Endothelial cell (in vitro differentiated cells): ENCODE data around the gene C19orf44. TPM values are rescaled to one million over a fixed set of nuclear protein-coding genes. Genes with fewer than 3 reads are reported as not detected.
"Not testable (repeated sequence)": the region's sequence is repeated elsewhere in the genome, so short reads cannot be mapped to it uniquely, and the experiment has no call there.

Source experiments
- DNase-seq: peaks from one replicate; pipeline ENCODE4 v3.0.0; 2021; ENCODE audit warnings: low spot score
- H3K27ac Mint-ChIP-seq: one replicate; pipeline ENCODE4 v1.8.0; 2021; ENCODE audit warnings: mixed read lengths, inconsistent platforms; ENCODE audit not compliant: unreplicated experiment
- H3K27me3 Mint-ChIP-seq: one replicate; pipeline ENCODE4 v1.8.0; 2021; ENCODE audit warnings: mild to moderate bottlenecking, moderate library complexity, mixed read lengths, inconsistent platforms; ENCODE audit not compliant: unreplicated experiment
- H3K36me3 Mint-ChIP-seq: one replicate; pipeline ENCODE4 v1.8.0; 2021; ENCODE audit warnings: mild to moderate bottlenecking, low read depth, mixed read lengths, inconsistent platforms; ENCODE audit not compliant: unreplicated experiment
- H3K4me1 Mint-ChIP-seq: one replicate; pipeline ENCODE4 v1.8.0; 2021; ENCODE audit warnings: mild to moderate bottlenecking, mixed read lengths, inconsistent platforms; ENCODE audit not compliant: unreplicated experiment
- H3K4me3 Mint-ChIP-seq: one replicate; pipeline ENCODE4 v1.8.0; 2021; ENCODE audit warnings: mild to moderate bottlenecking, mixed read lengths, inconsistent platforms; ENCODE audit not compliant: unreplicated experiment
- H3K9me3 Mint-ChIP-seq: one replicate; pipeline ENCODE4 v1.8.0; 2021; ENCODE audit warnings: mixed read lengths, inconsistent platforms; ENCODE audit not compliant: unreplicated experiment
- CTCF ChIP-seq: fragments of 200-600 bp; sonication (generic); IDR thresholded peaks from one replicate; pipeline ENCODE4 v1.5.0; 2021; ENCODE audit warnings: antibody characterized with exemption; ENCODE audit not compliant: unreplicated experiment
- total RNA-seq: library from RNA; stranded (reverse); fragmentation: NEBNext Ultra II Directional; extraction: Animal tissue kit (Norgen Biotek cat#: 25700); gene quantifications from one replicate; pipeline ENCODE4 v1.2.1, GENCODE V29; 2021; ENCODE audit not compliant: unreplicated experiment

The C19orf44 gene
- total RNA-seq, 1 donor from 2014 or later: 3.7 TPM

GRCh38 chr19:16470541-16470910 is 25.7 kb upstream of the C19orf44 start:
- no peak overlapping the region for H3K27ac Mint-ChIP-seq
- H3K4me3 Mint-ChIP-seq: peak overlapping the region; percentile 96
- peaks cover 3% of the 10 kb centered on the region for H3K36me3 Mint-ChIP-seq
- H3K27me3 Mint-ChIP-seq: peaks cover 16% of the 10 kb centered on the region
- no peak for TF ChIP-seq CTCF
- H3K4me1 Mint-ChIP-seq: peaks cover 21% of the 10 kb centered on the region
- H3K9me3 Mint-ChIP-seq: no peaks in the 10 kb centered on the region
- no peak for DNase-seq

GRCh38 chr19:16470911-16471811 is 25.0 kb upstream of the C19orf44 start:
- Mint-ChIP-seq H3K27me3 (peaks cover 14% of the 10 kb centered on the region), H3K9me3 (no peaks in the 10 kb centered on the region), H3K27ac (no peak overlapping the region), H3K4me3 (peak overlapping the region; percentile 96), H3K4me1 (peaks cover 21% of the 10 kb centered on the region), H3K36me3 (peaks cover 3% of the 10 kb centered on the region)
- peak; percentile 27 for DNase-seq
- no peak for TF ChIP-seq CTCF

DNA sequence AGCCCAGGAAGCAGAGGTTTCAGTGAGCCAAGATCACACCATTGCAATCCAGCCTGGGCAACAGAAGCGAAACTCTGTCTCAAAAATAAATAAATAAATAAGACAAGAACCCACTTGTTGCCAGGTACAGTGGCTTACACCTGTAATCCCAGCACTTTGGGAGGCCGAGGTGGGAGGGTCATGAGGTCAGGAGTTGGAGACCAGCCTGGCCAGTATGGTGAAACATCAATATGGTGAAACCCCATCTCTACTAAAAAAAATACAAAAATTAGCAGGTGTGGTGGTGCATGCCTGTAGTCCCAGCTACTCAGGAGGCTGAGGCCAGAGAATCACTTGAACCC is 23.7 kb upstream of the C19orf44 start:
- Mint-ChIP-seq H3K27me3 (peaks cover 10% of the 10 kb centered on the region), H3K4me1 (peaks cover 21% of the 10 kb centered on the region), H3K4me3 (peak overlapping the region; percentile 89)
- not testable (repeated sequence) for H3K36me3 Mint-ChIP-seq, H3K9me3 Mint-ChIP-seq, DNase-seq, H3K27ac Mint-ChIP-seq

- Mint-ChIP-seq H3K4me3 (peak overlapping the region; percentile 51), H3K27ac (no peak overlapping the region), H3K9me3 (no peaks in the 10 kb centered on the region), H3K36me3 (peaks cover 3% of the 10 kb centered on the region), H3K4me1 (peaks cover 21% of the 10 kb centered on the region), H3K27me3 (peaks cover 10% of the 10 kb centered on the region)
- no peak for DNase-seq
- no peak for TF ChIP-seq CTCF
Measured at GRCh38 chr19:16472992-16473391, 23.2 kb upstream of the C19orf44 start.

DNA sequence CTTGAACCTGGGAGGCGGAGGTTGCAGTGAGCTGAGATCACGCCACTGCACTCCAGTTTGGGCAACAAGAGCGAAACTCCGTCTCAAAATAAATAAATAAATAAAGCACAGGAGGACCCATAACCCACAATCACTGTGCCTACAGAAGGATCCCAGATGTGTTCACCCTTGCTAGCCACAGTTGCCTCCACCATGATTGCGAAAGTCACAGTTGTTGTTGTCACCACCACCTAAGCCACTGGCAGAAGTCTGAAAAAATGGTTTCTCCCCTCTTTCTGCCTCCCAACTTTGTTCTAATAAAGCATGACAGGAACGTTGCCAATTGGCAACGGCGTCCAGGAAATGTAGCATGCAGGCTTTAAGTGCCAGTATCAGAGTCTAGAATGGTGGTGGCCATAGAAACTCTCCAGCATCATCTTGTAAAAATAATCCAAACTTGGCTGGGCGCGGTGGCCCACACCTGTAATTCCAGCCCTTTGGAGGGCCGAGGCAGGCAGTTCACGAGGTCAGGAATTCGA is 22.3 kb upstream of the C19orf44 start:
- no peaks in the 10 kb centered on the region for H3K9me3 Mint-ChIP-seq
- peaks cover 18% of the 10 kb centered on the region for H3K4me1 Mint-ChIP-seq
- H3K27me3 Mint-ChIP-seq: peaks cover 10% of the 10 kb centered on the region
- peak overlapping the region; percentile 25 for H3K4me3 Mint-ChIP-seq
- DNase-seq: no peak
- H3K27ac Mint-ChIP-seq: no peak overlapping the region
- peaks cover 3% of the 10 kb centered on the region for H3K36me3 Mint-ChIP-seq
- TF ChIP-seq CTCF: no peak
